H1 (cell line): ENCODE data around the gene FAM163A. TPM values are rescaled to one million over a fixed set of nuclear protein-coding genes. Genes with fewer than 3 reads are reported as not detected.

Experiments
- CTCF ChIA-PET: fragments of 300-600 bp; sonication (Branson Sonifier 250); formaldehyde crosslinking; loops from one replicate; lab custom pipeline; 2021; ENCODE audit not compliant: partially characterized antibody; lab: Charles Lee
- POLR2A ChIA-PET: fragments of 300-600 bp; sonication (Branson Sonifier 250); formaldehyde crosslinking; loops from one replicate; lab custom pipeline; 2021; ENCODE audit warnings: inconsistent platforms; ENCODE audit not compliant: partially characterized antibody; lab: Charles Lee
- DNase-seq, 2 experiments: peaks; one replicate each; pipeline versions ENCODE4 v3.0.0 to v3.0.0-alpha.2; 2010 to 2022; ENCODE audit warnings: low spot score in 2 of 2, low read depth in 1 of 2, mixed read lengths in 1 of 2
- FAIRE-seq: peaks from 2 replicates; lab custom pipeline; 2011; peaks lifted over from hg19 to GRCh38; lab: Jason Lieb, UNC
- H2AFZ ChIP-seq: 2 replicates; pipeline ENCODE4 v1.8.1; 2012; ENCODE audit warnings: low read length, inconsistent platforms
- H2AK5ac ChIP-seq: 2 replicates; pipeline ENCODE4 v1.6.1; 2013; ENCODE audit warnings: low read depth, low read length
- H2BK120ac ChIP-seq: replicated peaks from 2 replicates; pipeline ENCODE3; 2013; ENCODE audit warnings: low read depth, low read length, inconsistent platforms
- H2BK12ac ChIP-seq: 2 replicates; pipeline ENCODE4 v1.6.1; 2013; ENCODE audit warnings: low read depth, low read length
- H2BK15ac ChIP-seq: 2 replicates; pipeline ENCODE4 v1.6.1; 2013; ENCODE audit warnings: low read length
- H2BK20ac ChIP-seq: 2 replicates; pipeline ENCODE4 v1.6.1; 2013; ENCODE audit warnings: low read length
- H2BK5ac ChIP-seq: 2 replicates; pipeline ENCODE4 v1.6.1; 2013; ENCODE audit warnings: low read depth, low read length
- H3K14ac ChIP-seq: 2 replicates; pipeline ENCODE4 v1.6.1; 2013; ENCODE audit warnings: inconsistent platforms; ENCODE audit not compliant: insufficient read length
- H3K18ac ChIP-seq: 2 replicates; pipeline ENCODE4 v1.6.1; 2013; ENCODE audit warnings: low read length; ENCODE audit errors: extremely low read depth
- H3K23ac ChIP-seq: 2 replicates; pipeline ENCODE4 v1.6.1; 2013; ENCODE audit warnings: inconsistent platforms; ENCODE audit not compliant: insufficient read length
- H3K23me2 ChIP-seq: 2 replicates; pipeline ENCODE4 v1.6.1; 2013; ENCODE audit warnings: low read depth, low read length
- H3K27ac ChIP-seq: 2 replicates; pipeline ENCODE4 v1.6.1; 2011; ENCODE audit warnings: low read depth, low read length, inconsistent platforms
- H3K27me3 ChIP-seq, 4 experiments: replicated peaks in 1 of 4; 1 replicate in 1 of 4; 2 replicates in 3 of 4; pipeline versions ENCODE4 v1.6.1 to v1.8.1; 2011 to 2013; ENCODE audit warnings: low read length in 3 of 4, mild to moderate bottlenecking in 3 of 4, inconsistent platforms in 2 of 4, mixed read lengths in 2 of 4, moderate library complexity in 1 of 4; ENCODE audit not compliant: control insufficient read depth in 3 of 4, insufficient read depth in 3 of 4; ENCODE audit errors: extremely low read depth in 1 of 4
- H3K36me3 ChIP-seq, 4 experiments: 2 replicates each; pipeline versions ENCODE4 v1.6.1 to v1.8.1; 2011 to 2013; ENCODE audit warnings: mild to moderate bottlenecking in 4 of 4, low read length in 3 of 4, moderate library complexity in 2 of 4, control low read depth in 1 of 4, inconsistent platforms in 1 of 4; ENCODE audit not compliant: insufficient read depth in 4 of 4, control insufficient read depth in 2 of 4
- H3K4ac ChIP-seq: replicated peaks from 2 replicates; pipeline ENCODE3; 2013; ENCODE audit warnings: low read length, low read depth, mixed read lengths, inconsistent platforms; ENCODE audit not compliant: insufficient read length
- H3K4me1 ChIP-seq, 4 experiments: replicated peaks in 1 of 4; 1 replicate in 1 of 4; 2 replicates in 3 of 4; pipeline versions ENCODE4 v1.6.1 to v1.8.1; 2011 to 2013; ENCODE audit warnings: low read length in 3 of 4, inconsistent platforms in 2 of 4, mixed read lengths in 1 of 4; ENCODE audit not compliant: insufficient read depth in 4 of 4, control insufficient read depth in 3 of 4
- H3K4me2 ChIP-seq, 2 experiments: 2 replicates each; pipeline versions ENCODE4 v1.6.1 to v1.8.1; 2011 to 2013; ENCODE audit warnings: low read depth in 2 of 2, low read length in 2 of 2, control low read depth in 1 of 2, inconsistent platforms in 1 of 2, mild to moderate bottlenecking in 1 of 2; ENCODE audit not compliant: insufficient read depth in 1 of 2
- H3K4me3 ChIP-seq, 4 experiments: fragments of 200-600, 300-600 bp in 1 of 4; sonication (generic), shearing (Covaris generic), sonication (Bioruptor Twin) in 1 of 4; 2 replicates each; pipeline versions ENCODE4 v1.5.1 to v1.8.1; 2011 to 2016; ENCODE audit warnings: low read length in 4 of 4, low read depth in 3 of 4, control low read depth in 2 of 4, inconsistent platforms in 2 of 4, mild to moderate bottlenecking in 2 of 4, mixed read lengths in 1 of 4, moderate library complexity in 1 of 4; ENCODE audit not compliant: insufficient read depth in 2 of 4; ENCODE audit errors: extremely low read depth in 1 of 4
- H3K56ac ChIP-seq: replicated peaks from 2 replicates; pipeline ENCODE3; 2013; ENCODE audit warnings: low read depth, mild to moderate bottlenecking, mixed read lengths, low read length, inconsistent platforms; ENCODE audit not compliant: insufficient read length
- H3K79me1 ChIP-seq: 2 replicates; pipeline ENCODE4 v1.6.1; 2013; ENCODE audit warnings: low read depth, low read length, control low read depth
- H3K79me2 ChIP-seq, 2 experiments: 2 replicates each; pipeline versions ENCODE4 v1.6.1 to v1.8.1; 2012 to 2013; ENCODE audit warnings: low read length in 2 of 2, mild to moderate bottlenecking in 2 of 2, inconsistent platforms in 1 of 2; ENCODE audit not compliant: insufficient read depth in 2 of 2, control insufficient read depth in 1 of 2
- H3K9ac ChIP-seq, 4 experiments: replicated peaks in 1 of 4; 1 replicate in 1 of 4; 2 replicates in 3 of 4; pipeline versions ENCODE4 v1.6.1 to v1.8.1; 2011 to 2013; ENCODE audit warnings: low read depth in 3 of 4, low read length in 3 of 4, control low read depth in 2 of 4, mild to moderate bottlenecking in 2 of 4, moderate library complexity in 2 of 4, inconsistent platforms in 1 of 4; ENCODE audit errors: extremely low read depth in 1 of 4
- H3K9me3 ChIP-seq, 2 experiments: 2 replicates each; pipeline versions ENCODE4 v1.6.1 to v1.8.1; 2012 to 2013; ENCODE audit warnings: mild to moderate bottlenecking in 2 of 2, moderate library complexity in 2 of 2, control low read depth in 1 of 2, inconsistent platforms in 1 of 2, low read depth in 1 of 2, low read length in 1 of 2, mixed read lengths in 1 of 2; ENCODE audit not compliant: insufficient read depth in 2 of 2
- H4K20me1 ChIP-seq, 2 experiments: replicated peaks in 1 of 2; 2 replicates each; pipeline versions ENCODE3 to v1.8.1; 2011 to 2013; ENCODE audit warnings: inconsistent platforms in 2 of 2, low read length in 2 of 2, mild to moderate bottlenecking in 1 of 2; ENCODE audit not compliant: insufficient read depth in 2 of 2, control insufficient read depth in 1 of 2
- H4K5ac ChIP-seq: 2 replicates; pipeline ENCODE4 v1.6.1; 2013; ENCODE audit warnings: low read length, low read depth, mixed read lengths, inconsistent platforms; ENCODE audit not compliant: insufficient read length
- H4K8ac ChIP-seq: 2 replicates; pipeline ENCODE4 v1.8.0; 2013; ENCODE audit warnings: mild to moderate bottlenecking, moderate library complexity, low read length, inconsistent platforms; ENCODE audit not compliant: insufficient read depth; ENCODE audit errors: extremely low read depth
- H4K91ac ChIP-seq: replicated peaks from 2 replicates; pipeline ENCODE3; 2013; ENCODE audit warnings: low read length, mixed read lengths, inconsistent platforms; ENCODE audit not compliant: insufficient read length
- JUN ChIP-seq: IDR thresholded peaks from 2 replicates; pipeline ENCODE4 v1.6.1; 2011; ENCODE audit warnings: low read depth, mild to moderate bottlenecking, improper control_type of control experiment, low read length
- SIN3A ChIP-seq, 2 experiments: IDR thresholded peaks in 1 of 2; conservative IDR thresholded peaks in 1 of 2; 2 replicates each; pipeline ENCODE4 v1.6.1; 2011 to 2012; ENCODE audit warnings: low read length in 2 of 2, improper control_type of control experiment in 1 of 2, low read depth in 1 of 2, mild to moderate bottlenecking in 1 of 2
- SP1 ChIP-seq: IDR thresholded peaks from 2 replicates; pipeline ENCODE4 v1.6.1; 2011; ENCODE audit warnings: low read depth, low read length
- TAF1 ChIP-seq: IDR thresholded peaks from 2 replicates; pipeline ENCODE4 v1.6.1; 2011; ENCODE audit warnings: mild to moderate bottlenecking, low read depth, low read length
- WGBS, 2 experiments: shearing (Covaris generic) in 1 of 2; methylation state at CpG; one replicate each; pipeline versions ENCODE4 v1.1.6 to v1.1.7; 2013 to 2015; ENCODE audit warnings: low lambda C conversion rate in 2 of 2, mixed read lengths in 2 of 2, inconsistent platforms in 1 of 2, low coverage in 1 of 2, missing lambda C conversion rate in 1 of 2; ENCODE audit not compliant: insufficient replicate concordance in 2 of 2, insufficient coverage in 1 of 2, insufficient read length in 1 of 2; ENCODE audit errors: extremely low coverage in 1 of 2, missing lambda C conversion rate in 1 of 2; 5-methylcytosine and 5-hydroxymethylcytosine counted together
- polyA plus RNA-seq, 7 experiments: library from polyadenylated mRNA; depleted of rRNA in 3 of 7; stranded (reverse) in 5 of 7; unstranded in 2 of 7; fragments of >200 nt in 5 of 7; fragments of 200-250 nt in 2 of 7; gene quantifications; 1 replicate in 5 of 7; 2 replicates in 1 of 7; 4 replicates in 1 of 7; pipeline versions ENCODE4 v1.2.1 to v1.2.3, GENCODE V29; 2011 to 2013; ENCODE audit warnings: missing spikeins in 2 of 7, mixed read lengths in 2 of 7
- total RNA-seq: library from RNA; stranded (reverse); fragmentation: NEBNext Ultra II Directional; extraction: Animal tissue kit (Norgen Biotek cat#: 25700); gene quantifications from 2 replicates; pipeline ENCODE4 v1.2.1, GENCODE V29; 2021
- TF ChIP-seq, protein P1 (sequence below): IDR thresholded peaks from 2 replicates; pipeline ENCODE4 v1.6.1; 2012; ENCODE audit warnings: inconsistent platforms

FAM163A gene
- total and polyA plus RNA-seq, 2 of the 8 experiments (the other 6 are each of a cell fraction or from before 2014, with no cell fraction given): 0.13 to 0.18 TPM

DNA sequence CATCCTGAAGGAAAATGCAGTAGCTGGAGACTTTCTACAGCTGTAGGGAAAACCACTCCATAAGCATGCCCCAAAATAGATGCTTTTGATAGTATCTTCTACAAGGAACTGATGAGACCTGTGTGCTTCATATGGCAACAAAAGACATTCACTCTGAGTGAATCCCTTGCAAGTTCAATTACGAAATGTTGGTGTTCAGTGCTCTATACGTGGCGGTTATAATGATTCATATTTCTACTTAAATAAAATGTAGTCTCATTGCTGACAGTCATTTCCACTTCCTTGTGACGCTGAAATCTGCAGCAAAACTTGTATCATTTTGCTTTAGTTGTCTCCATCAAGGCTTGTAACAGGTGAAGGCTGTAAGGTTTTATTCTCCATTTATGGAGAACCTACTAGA is 113.9 kb downstream of the FAM163A start:
- no peak overlapping the region for H2AFZ ChIP-seq
- H3K23ac ChIP-seq: no peak overlapping the region
- no peak overlapping the region for H2BK5ac ChIP-seq
- peaks cover 0 to 19% (median 2%) of the 10 kb centered on the region in 4 experiments; a peak in 4 of 8 replicates for H3K36me3 ChIP-seq
- no peaks in the 10 kb centered on the region for H4K20me1 ChIP-seq
- no peak overlapping the region for H3K4ac ChIP-seq
- WGBS, 2 experiments: 90% methylated on average over 4 of the region's 4 CpGs; no CpG with 5 or more reads in 1 of the 2 experiments
- FAIRE-seq (no peak), DNase-seq (no peak)
- no peaks in the 10 kb centered on the region for H3K79me2 ChIP-seq
- H3K9me3 ChIP-seq: no peaks in the 10 kb centered on the region
- H2BK15ac ChIP-seq: no peak overlapping the region
- ChIA-PET CTCF (no interaction called here), POLR2A (no interaction called here)
- no peak overlapping the region for H3K56ac ChIP-seq
- no peaks in the 10 kb centered on the region; the same call in 1 of the 2 replicates for H3K79me1 ChIP-seq
- no peak overlapping the region for H4K5ac ChIP-seq
- H2BK12ac ChIP-seq: no peak overlapping the region
- H2BK120ac ChIP-seq: no peak overlapping the region
- H4K8ac ChIP-seq: no peak overlapping the region
- no peak overlapping the region for H3K9ac ChIP-seq
- no peak overlapping the region for H2AK5ac ChIP-seq
- H3K27ac ChIP-seq: no peak overlapping the region
- H3K14ac ChIP-seq: no peak overlapping the region
- H3K18ac ChIP-seq: no peak overlapping the region
- no peak overlapping the region for H2BK20ac ChIP-seq
- no peak overlapping the region for H3K4me3 ChIP-seq
- H3K4me1 ChIP-seq: no peaks in the 10 kb centered on the region
- H3K4me2 ChIP-seq: no peak overlapping the region
- H3K27me3 ChIP-seq: no peaks in the 10 kb centered on the region
- no peak overlapping the region for H4K91ac ChIP-seq
- H3K23me2 ChIP-seq: no peaks in the 10 kb centered on the region
- TF ChIP-seq TAF1: no peak
- TF ChIP-seq SP1: no peak
- TF ChIP-seq, protein P1, sequence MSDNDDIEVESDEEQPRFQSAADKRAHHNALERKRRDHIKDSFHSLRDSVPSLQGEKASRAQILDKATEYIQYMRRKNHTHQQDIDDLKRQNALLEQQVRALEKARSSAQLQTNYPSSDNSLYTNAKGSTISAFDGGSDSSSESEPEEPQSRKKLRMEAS: no peak
- TF ChIP-seq SIN3A (conservative IDR thresholded peaks at IDR 0.05 in 1 of 2, IDR thresholded peaks at IDR 0.05 in 1 of 2; ENCODE audit: low read depth in 1 of 2, low read length in 2 of 2): no peak
- no peak for TF ChIP-seq JUN
